SK-N-SH (cell line): ENCODE measurements around the gene CHGA. TPM values are rescaled to one million over a fixed set of nuclear protein-coding genes. Genes with fewer than 3 reads are reported as not detected.

ENCODE experiments used
- CTCF ChIA-PET: fragments of 300-600, 350-600 bp; formaldehyde crosslinking; extraction: SDS; loops from one replicate; lab custom pipeline; 2021; lab: Yijun Ruan, JAX
- POLR2A ChIA-PET: fragments of 350-600 bp; sonication (Branson Sonifier 250); formaldehyde crosslinking; extraction: SDS; loops from one replicate; lab custom pipeline; 2020; ENCODE audit warnings: antibody characterized with exemption, inconsistent platforms; lab: Yijun Ruan, JAX
- DNase-seq: peaks from one replicate; pipeline ENCODE4 v3.0.0; 2012
- H2AFZ ChIP-seq: fragments of 200-600 bp; sonication (generic); 2 replicates; pipeline ENCODE4 v1.8.1; 2016; ENCODE audit warnings: antibody characterized with exemption, mild to moderate bottlenecking, low read depth
- H3F3A ChIP-seq: fragments of 200-600 bp; sonication (generic); replicated peaks from 2 replicates; pipeline ENCODE3; 2016; ENCODE audit warnings: antibody characterized with exemption, mild to moderate bottlenecking; ENCODE audit not compliant: insufficient read depth
- H3K27ac ChIP-seq, 2 experiments: fragments of 200-500 bp in 1 of 2; fragments of 200-600 bp in 1 of 2; sonication (Bioruptor generic) in 1 of 2; sonication (generic), shearing (Covaris generic) in 1 of 2; 2 replicates each; pipeline versions ENCODE4 v1.5.1 to v1.6.1; 2014 to 2016; ENCODE audit warnings: low read depth in 2 of 2, inconsistent platforms in 1 of 2, low read length in 1 of 2, mild to moderate bottlenecking in 1 of 2, mixed read lengths in 1 of 2
- H3K27me3 ChIP-seq: fragments of 200-600 bp; sonication (generic), shearing (Covaris generic); 2 replicates; pipeline ENCODE4 v1.6.1; 2016; ENCODE audit warnings: mixed run types; ENCODE audit not compliant: insufficient read depth
- H3K36me3 ChIP-seq, 2 experiments: fragments of 200-500 bp in 1 of 2; fragments of 200-600 bp in 1 of 2; sonication (Bioruptor generic) in 1 of 2; sonication (generic) in 1 of 2; replicated peaks in 1 of 2; 2 replicates each; pipeline versions ENCODE3 to v1.5.1; 2014 to 2016; ENCODE audit warnings: low read length in 1 of 2, mild to moderate bottlenecking in 1 of 2; ENCODE audit not compliant: insufficient read depth in 2 of 2, control insufficient read depth in 1 of 2
- H3K4me1 ChIP-seq, 2 experiments: fragments of 200-500 bp in 1 of 2; fragments of 200-600 bp in 1 of 2; sonication (Bioruptor generic) in 1 of 2; sonication (generic), shearing (Covaris generic) in 1 of 2; 2 replicates each; pipeline versions ENCODE4 v1.5.1 to v1.6.1; 2014 to 2016; ENCODE audit warnings: low read depth in 1 of 2, low read length in 1 of 2, mixed run types in 1 of 2; ENCODE audit not compliant: insufficient read depth in 2 of 2, control insufficient read depth in 1 of 2
- H3K4me2 ChIP-seq: fragments of 200-600 bp; sonication (generic), shearing (Covaris generic); 2 replicates; pipeline ENCODE4 v1.6.1; 2017; ENCODE audit warnings: mixed run types
- H3K4me3 ChIP-seq, 2 experiments: fragments of 200-500 bp in 1 of 2; fragments of 200-600 bp in 1 of 2; sonication (Bioruptor generic) in 1 of 2; sonication (generic), shearing (Covaris generic) in 1 of 2; 2 replicates each; pipeline versions ENCODE4 v1.5.1 to v1.8.1; 2014 to 2016; ENCODE audit warnings: low read depth in 2 of 2, inconsistent platforms in 1 of 2, low read length in 1 of 2, mild to moderate bottlenecking in 1 of 2, mixed read lengths in 1 of 2, moderate library complexity in 1 of 2
- H3K79me2 ChIP-seq: fragments of 200-600 bp; sonication (generic); 2 replicates; pipeline ENCODE4 v1.8.1; 2017; ENCODE audit warnings: mild to moderate bottlenecking; ENCODE audit not compliant: insufficient read depth
- H3K9ac ChIP-seq: fragments of 200-600 bp; sonication (generic); 2 replicates; pipeline ENCODE4 v1.6.1; 2017; ENCODE audit warnings: mixed run types
- H3K9me2 ChIP-seq: fragments of 200-600 bp; sonication (generic); 2 replicates; pipeline ENCODE4 v1.6.1; 2017; ENCODE audit warnings: mixed run types
- H3K9me3 ChIP-seq: fragments of 200-600 bp; sonication (generic); 2 replicates; pipeline ENCODE4 v1.6.1; 2017; ENCODE audit warnings: mixed run types, mild to moderate bottlenecking, moderate library complexity
- H4K20me1 ChIP-seq: fragments of 200-600 bp; sonication (generic); 2 replicates; pipeline ENCODE4 v1.6.1; 2017; ENCODE audit warnings: mild to moderate bottlenecking, mixed run types; ENCODE audit not compliant: insufficient read depth
- CHD2 ChIP-seq: fragments of 150-350 bp; IDR thresholded peaks from 2 replicates; pipeline ENCODE4 v1.6.1; 2018; ENCODE audit warnings: low read length; ENCODE audit not compliant: partially characterized antibody
- FOSL2 ChIP-seq: IDR thresholded peaks from 2 replicates; pipeline ENCODE4 v1.4.0; 2012; ENCODE audit warnings: low read depth, mild to moderate bottlenecking, moderate library complexity, borderline replicate concordance
- GABPA ChIP-seq: IDR thresholded peaks from 2 replicates; pipeline ENCODE4 v1.4.0; 2012; ENCODE audit warnings: low read depth, mild to moderate bottlenecking
- GATA2 ChIP-seq: sonication (generic); formaldehyde crosslinking; IDR thresholded peaks from 2 replicates; pipeline ENCODE4 v1.5.0; 2020; ENCODE audit warnings: mild to moderate bottlenecking, missing genetic modification reagents
- NFIC ChIP-seq: IDR thresholded peaks from 2 replicates; pipeline ENCODE4 v1.4.0; 2012; ENCODE audit warnings: borderline replicate concordance
- POLR2AphosphoS5 ChIP-seq: IDR thresholded peaks from 2 replicates; pipeline ENCODE4 v1.6.1; 2012; ENCODE audit warnings: low read depth, low read length
- RCOR1 ChIP-seq: fragments of 150-350 bp; IDR thresholded peaks from 2 replicates; pipeline ENCODE4 v1.6.1; 2017; ENCODE audit warnings: antibody characterized with exemption, low read length
- REST ChIP-seq: IDR thresholded peaks from 2 replicates; pipeline ENCODE4 v1.6.1; 2012; ENCODE audit warnings: mild to moderate bottlenecking, low read depth, low read length, moderate library complexity
- RXRA ChIP-seq: IDR thresholded peaks from 2 replicates; pipeline ENCODE4 v1.4.0; 2012; ENCODE audit warnings: low read depth, mild to moderate bottlenecking, borderline replicate concordance
- SMC3 ChIP-seq: IDR thresholded peaks from 2 replicates; pipeline ENCODE4 v1.6.1; 2012; ENCODE audit warnings: low read depth, low read length, improper control_type of control experiment
- TCF12 ChIP-seq: IDR thresholded peaks from 2 replicates; pipeline ENCODE4 v1.4.0; 2012
- TEAD4 ChIP-seq: IDR thresholded peaks from 2 replicates; pipeline ENCODE4 v1.4.0; 2012; ENCODE audit warnings: mild to moderate bottlenecking, borderline replicate concordance; ENCODE audit not compliant: insufficient read depth
- USF1 ChIP-seq: IDR thresholded peaks from 2 replicates; pipeline ENCODE4 v1.4.0; 2012; ENCODE audit warnings: low read depth, borderline replicate concordance
- USF2 ChIP-seq: fragments of 150-350 bp; IDR thresholded peaks from 2 replicates; pipeline ENCODE4 v1.6.1; 2017; ENCODE audit warnings: antibody characterized with exemption, low read length, low read depth, borderline replicate concordance
- WGBS: methylation state at CpG from one replicate; pipeline ENCODE4 v1.1.6; 2017; ENCODE audit warnings: low lambda C conversion rate; 5-methylcytosine and 5-hydroxymethylcytosine counted together
- polyA plus RNA-seq, 3 experiments: library from polyadenylated mRNA; depleted of rRNA; stranded (reverse); fragments of >200 nt; gene quantifications; 2 replicates each; pipeline ENCODE4 v1.2.3, GENCODE V29; 2012
- TF ChIP-seq, protein P1 (sequence below): fragments of 200-600 bp; sonication (generic); IDR thresholded peaks from 2 replicates; pipeline ENCODE4 v1.6.1; 2017; ENCODE audit warnings: antibody characterized with exemption, mild to moderate bottlenecking, moderate library complexity

CHGA gene
- polyA plus RNA-seq, 1 of the 3 experiments (the other 2 are of a cell fraction) = 5.6 TPM

GRCh38 chr14:92963301-92964123 lies 40.6 kb downstream of the CHGA start:
- Histone ChIP-seq H3K79me2 (no peaks in the 10 kb centered on the region), H3F3A (no peaks in the 10 kb centered on the region), H3K4me3 (no peak overlapping the region), H2AFZ (no peak overlapping the region), H3K9ac (no peak overlapping the region), H3K4me2 (no peak overlapping the region), H4K20me1 (no peaks in the 10 kb centered on the region), H3K36me3 (no peaks in the 10 kb centered on the region), H3K27ac (peak overlapping the region in 1 of 2 experiments; percentile 97; a peak in 2 of 4 replicates), H3K27me3 (no peaks in the 10 kb centered on the region), H3K4me1 (peaks cover 3 to 67% of the 10 kb centered on the region in 2 experiments; a peak in 3 of 4 replicates), H3K9me2 (no peaks in the 10 kb centered on the region), H3K9me3 (no peaks in the 10 kb centered on the region)
- POLR2A ChIA-PET = interaction anchor here (0.6 to 1.6 kb wide), 5 partner anchors 11 to 150 kb away, joined by 3 to 4 read pairs (median 4); no protein-coding TSS in a partner anchor
- WGBS = 77% methylated on average over 10 of the region's 14 CpGs
- no peak for DNase-seq
- no peak for TF ChIP-seq RCOR1
- TF ChIP-seq REST = no peak
- TF ChIP-seq CHD2 = no peak
- TF ChIP-seq TEAD4 = no peak
- TF ChIP-seq NFIC = no peak
- no peak for TF ChIP-seq POLR2AphosphoS5
- no peak for TF ChIP-seq USF1
- no peak for TF ChIP-seq GATA2
- TF ChIP-seq SMC3 = no peak
- no peak for TF ChIP-seq TCF12
- no peak for TF ChIP-seq USF2
- TF ChIP-seq RXRA = no peak
- no peak for TF ChIP-seq FOSL2
- no peak for TF ChIP-seq GABPA
- TF ChIP-seq, protein P1, sequence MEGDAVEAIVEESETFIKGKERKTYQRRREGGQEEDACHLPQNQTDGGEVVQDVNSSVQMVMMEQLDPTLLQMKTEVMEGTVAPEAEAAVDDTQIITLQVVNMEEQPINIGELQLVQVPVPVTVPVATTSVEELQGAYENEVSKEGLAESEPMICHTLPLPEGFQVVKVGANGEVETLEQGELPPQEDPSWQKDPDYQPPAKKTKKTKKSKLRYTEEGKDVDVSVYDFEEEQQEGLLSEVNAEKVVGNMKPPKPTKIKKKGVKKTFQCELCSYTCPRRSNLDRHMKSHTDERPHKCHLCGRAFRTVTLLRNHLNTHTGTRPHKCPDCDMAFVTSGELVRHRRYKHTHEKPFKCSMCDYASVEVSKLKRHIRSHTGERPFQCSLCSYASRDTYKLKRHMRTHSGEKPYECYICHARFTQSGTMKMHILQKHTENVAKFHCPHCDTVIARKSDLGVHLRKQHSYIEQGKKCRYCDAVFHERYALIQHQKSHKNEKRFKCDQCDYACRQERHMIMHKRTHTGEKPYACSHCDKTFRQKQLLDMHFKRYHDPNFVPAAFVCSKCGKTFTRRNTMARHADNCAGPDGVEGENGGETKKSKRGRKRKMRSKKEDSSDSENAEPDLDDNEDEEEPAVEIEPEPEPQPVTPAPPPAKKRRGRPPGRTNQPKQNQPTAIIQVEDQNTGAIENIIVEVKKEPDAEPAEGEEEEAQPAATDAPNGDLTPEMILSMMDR = no peak
- CTCF ChIA-PET = interaction anchor here (1.1 to 3.6 kb wide), 6 partner anchors 12 to 277 kb away, joined by 3 to 16 read pairs (median 5); no protein-coding TSS in a partner anchor
